ENCODE results near the gene SLC6A19.

The SLC6A19 gene

DNA sequence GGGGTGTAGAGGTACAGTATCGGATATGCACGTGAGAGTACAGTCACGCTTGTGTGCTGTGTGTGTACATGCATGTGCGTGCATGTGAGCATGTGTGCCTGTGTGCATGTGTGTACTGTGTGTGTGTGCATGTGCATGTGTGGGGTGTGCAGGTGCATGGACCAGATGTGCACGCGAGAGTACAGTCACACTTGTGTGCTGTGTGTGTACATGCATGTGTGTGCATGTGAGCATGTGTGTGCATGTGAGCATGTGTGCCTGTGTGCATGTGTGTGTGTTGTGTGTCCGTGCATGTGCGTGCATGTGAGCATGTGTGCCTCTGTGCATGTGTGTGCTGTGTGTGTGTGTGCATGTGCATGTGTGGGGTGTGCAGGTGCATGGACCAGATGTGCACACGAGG, 10.3 kb downstream of the SLC6A19 start:
- DNase-seq (ENCODE audit: low read depth, low spot score) = no peak
- CTCF ChIA-PET = no interaction called here

DNA sequence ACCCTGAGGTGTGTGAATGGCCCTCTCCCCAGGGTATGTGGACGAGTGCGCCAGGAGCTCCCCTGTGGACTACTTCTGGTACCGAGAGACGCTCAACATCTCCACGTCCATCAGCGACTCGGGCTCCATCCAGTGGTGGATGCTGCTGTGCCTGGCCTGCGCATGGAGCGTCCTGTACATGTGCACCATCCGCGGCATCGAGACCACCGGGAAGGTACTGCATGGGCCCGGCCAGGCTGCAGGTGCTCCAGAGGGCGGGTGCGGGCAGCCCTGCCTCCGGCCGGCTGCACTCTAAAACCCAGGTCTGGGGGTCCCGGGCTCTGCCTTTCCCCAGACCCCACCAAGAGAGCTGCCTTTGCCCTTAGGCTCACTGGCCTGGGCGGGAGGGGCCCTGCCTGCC, 10.9 kb downstream of the SLC6A19 start:
- POLR2A ChIA-PET = no interaction called here
- no peak for TF ChIP-seq CTCF (IDR thresholded peaks at IDR 0.05; ENCODE audit: insufficient read depth, low read length, missing control alignments)
- CTCF ChIA-PET = no interaction called here
- no peak for DNase-seq (ENCODE audit: low read depth, low spot score)
- H3K4me3 ChIP-seq (ENCODE audit: low read depth, low read length) = no peak overlapping the region

More for the DNA sequence above, 10.3 kb downstream of the SLC6A19 start:
- TF ChIP-seq CTCF (IDR thresholded peaks at IDR 0.05; ENCODE audit: insufficient read depth, low read length, missing control alignments) = no peak
- H3K4me3 ChIP-seq (ENCODE audit: low read depth, low read length) = no peak overlapping the region
- POLR2A ChIA-PET = no interaction called here

GRCh38 chr5:1212881-1213280, 11.5 kb downstream of the SLC6A19 start:
- POLR2A ChIA-PET = no interaction called here

GRCh38 chr5:1213508-1214162, 12.2 kb downstream of the SLC6A19 start:
- no peak for DNase-seq (ENCODE audit: low read depth, low spot score)
- POLR2A ChIA-PET = no interaction called here
- no peak overlapping the region for H3K4me3 ChIP-seq (ENCODE audit: low read depth, low read length)
- CTCF ChIA-PET = interaction anchor here (0.8 kb wide), 1 partner anchor 9 kb away, joined by 3 read pairs; no protein-coding TSS in a partner anchor
- TF ChIP-seq CTCF (IDR thresholded peaks at IDR 0.05; ENCODE audit: insufficient read depth, low read length, missing control alignments) = no peak

More at GRCh38 chr5:1212881-1213280, 11.5 kb downstream of the SLC6A19 start:
- no peak for DNase-seq (ENCODE audit: low read depth, low spot score)
- no peak for TF ChIP-seq CTCF (IDR thresholded peaks at IDR 0.05; ENCODE audit: insufficient read depth, low read length, missing control alignments)
- CTCF ChIA-PET = no interaction called here
- no peak overlapping the region for H3K4me3 ChIP-seq (ENCODE audit: low read depth, low read length)

- POLR2A ChIA-PET = no interaction called here
- no peak overlapping the region for H3K4me3 ChIP-seq (ENCODE audit: low read depth, low read length)
- CTCF ChIA-PET = interaction anchor here (0.8 kb wide), 1 partner anchor 10 kb away, joined by 3 read pairs; no protein-coding TSS in a partner anchor
- TF ChIP-seq CTCF (IDR thresholded peaks at IDR 0.05; ENCODE audit: insufficient read depth, low read length, missing control alignments) = no peak
- DNase-seq (ENCODE audit: low read depth, low spot score) = no peak
Observed at GRCh38 chr5:1214163-1214935, 13.0 kb downstream of the SLC6A19 start.

DNA sequence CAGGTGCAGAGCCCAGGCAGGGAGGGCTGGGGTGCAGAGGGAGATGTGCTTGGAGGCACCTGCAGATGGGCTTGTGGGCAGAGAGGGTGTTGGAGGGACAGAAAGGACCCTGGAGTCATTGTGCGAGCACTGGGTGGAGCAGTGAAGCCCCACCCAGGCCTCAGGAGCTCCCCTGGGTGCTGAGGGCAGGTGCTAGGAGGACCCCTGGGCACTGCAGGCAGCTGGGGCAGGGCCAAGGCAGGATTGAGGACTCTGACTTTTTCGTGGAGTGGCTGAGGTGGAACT, 13.5 kb downstream of the SLC6A19 start:
- no peak for DNase-seq (ENCODE audit: low read depth, low spot score)
- H3K4me3 ChIP-seq (ENCODE audit: low read depth, low read length) = no peak overlapping the region
- POLR2A ChIA-PET = no interaction called here
- CTCF ChIA-PET = no interaction called here
- TF ChIP-seq CTCF (IDR thresholded peaks at IDR 0.05; ENCODE audit: insufficient read depth, low read length, missing control alignments) = no peak
